Osteocyte (in vitro differentiated cells): ENCODE measurements around the gene ACSM4. TPM values are rescaled to one million over a fixed set of nuclear protein-coding genes. Genes with fewer than 3 reads are reported as not detected.

Source experiments
- DNase-seq: peaks from one replicate; pipeline ENCODE4 v3.0.0; 2021; ENCODE audit warnings: mixed read lengths; ENCODE audit not compliant: unreplicated experiment; ENCODE audit errors: extremely low spot score
- H3K27ac Mint-ChIP-seq: one replicate; pipeline ENCODE4 v1.8.0; 2021; ENCODE audit warnings: mild to moderate bottlenecking, mixed read lengths; ENCODE audit not compliant: unreplicated experiment
- H3K27me3 Mint-ChIP-seq: one replicate; pipeline ENCODE4 v1.8.0; 2021; ENCODE audit warnings: mixed read lengths; ENCODE audit not compliant: unreplicated experiment
- H3K36me3 Mint-ChIP-seq: one replicate; pipeline ENCODE4 v1.8.0; 2021; ENCODE audit warnings: mixed read lengths; ENCODE audit not compliant: unreplicated experiment
- H3K4me1 Mint-ChIP-seq: one replicate; pipeline ENCODE4 v1.8.0; 2021; ENCODE audit warnings: mixed read lengths; ENCODE audit not compliant: unreplicated experiment
- H3K4me3 Mint-ChIP-seq: one replicate; pipeline ENCODE4 v1.8.0; 2021; ENCODE audit warnings: mild to moderate bottlenecking, moderate library complexity, mixed read lengths; ENCODE audit not compliant: unreplicated experiment
- H3K9me3 Mint-ChIP-seq: one replicate; pipeline ENCODE4 v1.8.0; 2021; ENCODE audit warnings: mixed read lengths; ENCODE audit not compliant: unreplicated experiment
- total RNA-seq: library from RNA; stranded (reverse); gene quantifications from 2 replicates; pipeline ENCODE4 v1.2.1, GENCODE V29; 2021
- TF ChIP-seq, protein P1 (sequence below): fragments of 200-600 bp; sonication (generic); IDR thresholded peaks from 2 replicates; pipeline ENCODE4 v1.5.0; 2021; ENCODE audit warnings: antibody characterized with exemption, mild to moderate bottlenecking, moderate library complexity

Gene ACSM4
- total RNA-seq, 1 donor from 2014 or later, result not detected

DNA sequence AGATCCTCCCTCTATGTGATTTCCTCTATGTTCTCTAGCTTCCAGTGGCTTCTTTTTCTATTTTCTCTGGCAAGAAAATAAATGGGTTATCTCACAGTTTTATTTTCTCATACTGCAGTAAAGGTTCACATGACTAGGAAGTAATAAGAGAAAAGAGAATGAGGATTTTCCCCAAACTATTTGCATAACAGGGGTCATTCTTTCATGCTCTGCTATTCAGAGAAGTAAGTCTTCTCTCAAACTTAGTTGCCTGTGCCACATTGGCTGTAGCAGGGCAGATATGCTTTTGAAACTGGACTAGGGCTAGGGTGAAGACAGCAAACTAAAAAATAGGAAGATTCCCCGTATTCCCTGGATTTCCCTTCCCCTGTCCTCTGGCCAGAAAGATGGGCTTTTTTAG lies 57.4 kb downstream of the ACSM4 start:
- H3K27ac Mint-ChIP-seq, result no peak overlapping the region
- H3K36me3 Mint-ChIP-seq, result no peaks in the 10 kb centered on the region
- TF ChIP-seq, protein P1, sequence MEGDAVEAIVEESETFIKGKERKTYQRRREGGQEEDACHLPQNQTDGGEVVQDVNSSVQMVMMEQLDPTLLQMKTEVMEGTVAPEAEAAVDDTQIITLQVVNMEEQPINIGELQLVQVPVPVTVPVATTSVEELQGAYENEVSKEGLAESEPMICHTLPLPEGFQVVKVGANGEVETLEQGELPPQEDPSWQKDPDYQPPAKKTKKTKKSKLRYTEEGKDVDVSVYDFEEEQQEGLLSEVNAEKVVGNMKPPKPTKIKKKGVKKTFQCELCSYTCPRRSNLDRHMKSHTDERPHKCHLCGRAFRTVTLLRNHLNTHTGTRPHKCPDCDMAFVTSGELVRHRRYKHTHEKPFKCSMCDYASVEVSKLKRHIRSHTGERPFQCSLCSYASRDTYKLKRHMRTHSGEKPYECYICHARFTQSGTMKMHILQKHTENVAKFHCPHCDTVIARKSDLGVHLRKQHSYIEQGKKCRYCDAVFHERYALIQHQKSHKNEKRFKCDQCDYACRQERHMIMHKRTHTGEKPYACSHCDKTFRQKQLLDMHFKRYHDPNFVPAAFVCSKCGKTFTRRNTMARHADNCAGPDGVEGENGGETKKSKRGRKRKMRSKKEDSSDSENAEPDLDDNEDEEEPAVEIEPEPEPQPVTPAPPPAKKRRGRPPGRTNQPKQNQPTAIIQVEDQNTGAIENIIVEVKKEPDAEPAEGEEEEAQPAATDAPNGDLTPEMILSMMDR, result no peak
- no peaks in the 10 kb centered on the region for H3K27me3 Mint-ChIP-seq
- H3K4me3 Mint-ChIP-seq, result no peak overlapping the region
- H3K9me3 Mint-ChIP-seq, result no peaks in the 10 kb centered on the region
- DNase-seq, result no peak
- H3K4me1 Mint-ChIP-seq, result no peaks in the 10 kb centered on the region

DNA sequence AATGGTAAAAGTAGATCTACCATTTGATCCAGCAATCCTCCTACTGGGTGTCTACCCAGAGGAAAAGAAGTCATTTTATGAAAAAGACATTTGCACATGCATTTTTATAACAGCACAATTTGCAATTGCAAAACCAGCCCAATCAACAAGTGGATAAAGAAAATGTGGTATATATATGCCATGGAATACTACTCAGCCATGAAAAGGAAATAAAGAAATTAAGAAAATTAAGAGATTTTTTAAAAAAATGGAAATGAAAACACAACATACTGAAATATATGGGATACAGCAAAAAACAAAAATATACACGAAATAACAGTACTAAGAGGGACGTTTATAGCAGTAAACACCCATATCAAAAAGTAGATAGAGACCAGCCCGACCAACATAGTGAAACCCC lies 58.9 kb downstream of the ACSM4 start:
- Mint-ChIP-seq H3K9me3 (no peaks in the 10 kb centered on the region), H3K36me3 (no peaks in the 10 kb centered on the region), H3K27ac (no peak overlapping the region), H3K4me3 (no peak overlapping the region), H3K4me1 (no peaks in the 10 kb centered on the region), H3K27me3 (no peaks in the 10 kb centered on the region)
- no peak for DNase-seq
- TF ChIP-seq, protein P1, result no peak

DNA sequence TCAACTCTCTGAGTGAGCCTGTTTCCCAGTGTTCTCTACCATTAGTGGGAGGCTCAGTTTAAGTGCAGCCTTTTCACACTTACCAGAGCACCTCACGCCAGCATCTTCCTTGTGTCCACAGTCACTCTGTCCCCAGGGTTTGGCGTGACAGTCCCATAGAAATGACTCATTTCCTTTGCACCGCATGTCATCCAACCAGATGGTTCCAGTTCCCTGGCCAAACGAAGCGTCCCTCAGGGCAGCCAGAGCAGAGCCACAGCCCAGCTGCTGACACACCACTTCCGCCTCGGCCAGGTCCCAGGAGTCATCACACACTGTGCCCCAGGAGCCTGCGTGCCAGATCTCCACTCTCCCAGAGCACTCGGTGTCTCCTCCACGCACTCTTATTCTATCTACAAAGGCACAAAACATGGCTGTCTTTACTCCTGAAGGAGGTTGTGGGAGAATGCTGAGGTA lies 65.4 kb downstream of the ACSM4 start:
- Mint-ChIP-seq H3K27me3 (no peaks in the 10 kb centered on the region), H3K36me3 (no peaks in the 10 kb centered on the region), H3K4me3 (peak overlapping the region; percentile 33), H3K4me1 (peaks cover 10% of the 10 kb centered on the region), H3K9me3 (peaks cover 3% of the 10 kb centered on the region), H3K27ac (peak overlapping the region; percentile 71)
- TF ChIP-seq, protein P1, result no peak
- DNase-seq, result no peak

DNA sequence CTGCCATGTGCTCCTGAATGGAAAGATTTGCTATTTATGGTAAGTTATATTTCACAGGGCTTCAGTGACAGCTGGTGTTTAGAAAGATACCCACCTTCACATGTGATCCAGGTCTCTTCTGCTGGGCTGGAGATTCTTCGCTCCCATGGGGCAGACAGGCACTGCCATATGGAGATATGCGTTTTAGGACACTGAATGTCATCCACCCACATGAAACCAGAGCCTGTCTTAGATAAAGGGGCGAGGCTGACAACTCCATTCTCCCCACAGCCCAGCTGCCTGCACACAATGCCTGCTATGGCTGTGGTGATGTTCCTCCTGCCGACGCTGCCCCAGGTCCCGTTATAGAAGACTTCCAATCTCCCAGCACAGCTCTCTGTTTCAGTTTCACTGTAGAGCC lies 69.4 kb downstream of the ACSM4 start:
- Mint-ChIP-seq H3K4me3 (no peak overlapping the region), H3K27me3 (no peaks in the 10 kb centered on the region), H3K36me3 (no peaks in the 10 kb centered on the region), H3K9me3 (peaks cover 3% of the 10 kb centered on the region), H3K4me1 (peaks cover 10% of the 10 kb centered on the region), H3K27ac (no peak overlapping the region)
- TF ChIP-seq, protein P1, result no peak
- no peak for DNase-seq

DNA sequence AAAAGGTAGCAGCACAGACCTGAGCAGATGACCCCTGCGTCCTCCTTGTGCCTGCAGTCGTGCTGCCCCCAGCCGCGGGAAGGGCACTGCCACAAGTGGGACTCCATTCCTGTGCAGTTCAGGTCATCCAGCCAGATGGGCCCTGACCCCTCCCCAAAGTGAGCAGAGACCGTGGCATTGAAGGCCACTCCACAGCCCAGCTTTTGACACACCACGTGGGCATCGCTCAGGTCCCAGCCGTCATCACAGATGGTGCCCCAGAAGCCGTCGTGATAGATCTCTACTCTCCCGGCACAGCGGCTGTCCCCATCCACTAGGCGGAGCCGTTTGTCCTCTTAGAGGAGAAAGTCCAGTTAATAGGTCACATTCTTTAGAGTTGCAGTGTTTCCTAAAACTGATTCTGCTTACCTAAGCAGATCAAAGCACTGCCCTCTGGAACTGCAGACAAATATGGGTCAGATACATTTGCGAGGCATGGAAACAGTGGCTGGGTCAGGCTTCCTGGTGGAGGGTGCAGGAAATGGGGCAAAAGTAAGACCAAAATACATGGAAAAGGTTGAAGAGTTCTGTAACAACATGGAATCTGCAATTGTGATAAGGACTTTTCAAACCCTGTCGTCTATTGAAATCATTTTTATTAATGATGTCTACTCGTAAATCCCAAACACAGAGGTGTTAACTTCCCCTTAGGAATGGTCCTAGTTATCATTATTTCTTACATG lies 70.7 kb downstream of the ACSM4 start:
- peaks cover 3% of the 10 kb centered on the region for H3K9me3 Mint-ChIP-seq
- DNase-seq, result no peak
- TF ChIP-seq, protein P1, result peak; percentile 40
- H3K27ac Mint-ChIP-seq, result no peak overlapping the region
- H3K4me1 Mint-ChIP-seq, result peaks cover under 1% of the 10 kb centered on the region
- no peaks in the 10 kb centered on the region for H3K27me3 Mint-ChIP-seq
- H3K4me3 Mint-ChIP-seq, result no peak overlapping the region
- no peaks in the 10 kb centered on the region for H3K36me3 Mint-ChIP-seq
